Stimulated activated CD4-positive, alpha-beta T cell treated with anti-CD3 and anti-CD28 coated beads, TNF-alpha, amount 100 ng/mL, for 48 hours (primary cell): ENCODE measurements around the gene KLHL26.

Source experiments
- DNase-seq, 3 donors: peaks; one replicate each; pipeline ENCODE4 v3.0.0-alpha.2; 2020; ENCODE audit warnings: low read depth in 3 of 3

Gene KLHL26

DNA sequence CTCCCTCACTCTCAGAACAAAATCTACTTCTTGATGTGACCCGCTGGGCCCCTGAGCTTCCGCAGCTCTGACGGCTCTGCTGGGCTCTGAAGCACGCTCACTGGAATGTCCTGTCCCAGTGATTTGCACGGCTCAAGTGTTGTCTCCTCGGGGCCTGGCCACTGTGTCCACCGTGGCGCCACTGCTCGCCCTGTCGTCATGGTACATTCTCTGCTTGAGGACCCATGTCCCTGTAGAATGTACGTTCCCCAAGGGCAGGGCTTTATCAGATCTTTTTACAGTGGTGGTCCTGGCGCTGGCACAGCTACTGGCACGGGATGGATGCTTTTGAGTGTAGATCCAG lies 12.1 kb downstream of the KLHL26 start:
- DNase-seq: no peak

DNA sequence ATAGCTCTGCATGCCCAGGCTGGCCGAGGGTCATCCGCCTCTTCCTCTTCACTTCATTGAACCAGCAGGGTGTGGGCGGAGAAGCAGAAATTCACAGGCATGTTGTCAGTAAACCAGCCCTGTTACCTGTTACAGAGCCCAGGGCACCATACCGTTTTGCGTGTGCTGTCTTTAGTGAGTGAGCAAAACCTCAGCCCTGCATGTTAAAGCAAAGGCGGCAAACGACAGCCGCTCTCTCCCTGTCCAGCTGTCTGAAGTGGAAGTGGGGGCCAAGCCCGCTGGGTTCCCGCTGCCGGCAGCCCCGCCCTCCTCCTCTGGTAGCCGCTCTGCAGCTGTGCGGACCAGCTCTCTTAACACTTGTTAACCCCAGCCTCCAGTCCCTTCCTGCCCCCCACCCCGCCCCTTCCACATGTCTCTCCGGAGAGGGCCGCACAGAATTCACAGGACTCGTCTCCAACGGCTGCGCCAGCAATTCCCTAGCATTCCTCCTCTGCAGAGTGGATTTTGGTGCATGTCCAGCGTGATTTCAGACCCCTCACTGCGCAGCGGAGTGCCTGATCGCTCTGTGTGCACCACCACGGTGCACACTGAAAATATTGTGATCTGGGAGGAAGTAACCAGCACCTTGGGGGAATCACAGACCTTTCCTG lies 12.7 kb downstream of the KLHL26 start:
- no peak for DNase-seq

DNA sequence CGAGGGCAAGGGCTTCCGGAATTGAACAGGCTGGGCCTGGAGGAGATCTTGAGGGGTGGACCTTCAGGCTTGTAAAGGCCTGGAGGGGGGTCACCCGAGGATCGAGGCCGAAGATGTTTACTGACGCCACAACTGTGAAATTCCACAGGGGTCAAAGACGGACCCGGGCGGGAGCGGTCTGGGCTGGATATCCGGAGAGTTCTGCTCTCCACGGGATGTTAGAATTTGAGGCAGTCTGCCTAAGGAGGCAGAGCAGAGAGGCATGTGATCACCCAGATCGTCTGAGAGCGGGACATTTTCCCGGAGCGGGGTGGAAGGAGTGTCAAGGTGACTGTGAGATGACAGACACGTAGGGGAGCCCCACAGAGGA lies 13.2 kb downstream of the KLHL26 start:
- DNase-seq: no peak

DNA sequence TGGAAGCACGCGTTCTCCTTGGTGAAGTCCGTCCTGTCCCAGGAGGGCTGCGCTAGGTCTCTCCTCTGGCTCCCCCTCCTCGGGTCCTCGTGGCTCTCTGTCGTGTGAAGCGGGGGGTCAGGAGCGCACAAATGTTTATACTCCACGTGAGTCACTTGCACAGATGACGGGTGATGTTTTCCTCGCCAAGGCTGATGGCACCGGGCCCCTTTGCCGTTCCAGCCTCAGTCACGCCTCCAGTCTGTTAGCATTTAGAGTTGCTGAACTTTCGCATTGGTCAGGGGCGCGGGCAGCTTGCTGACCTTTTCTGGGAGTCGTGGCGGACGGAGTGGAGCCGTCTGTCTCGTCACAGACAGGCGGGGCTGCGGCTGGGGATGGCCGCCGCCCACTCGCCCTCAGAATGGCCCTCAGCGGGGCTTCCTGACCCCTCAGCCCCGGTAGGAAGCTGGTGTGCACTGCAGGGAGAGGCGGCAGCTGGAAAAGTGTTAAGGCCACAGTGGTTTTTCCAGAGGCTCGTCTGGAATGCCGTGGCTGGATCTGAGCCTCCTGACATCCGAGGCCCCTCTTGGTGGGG lies 13.7 kb downstream of the KLHL26 start:
- no peak for DNase-seq

DNA sequence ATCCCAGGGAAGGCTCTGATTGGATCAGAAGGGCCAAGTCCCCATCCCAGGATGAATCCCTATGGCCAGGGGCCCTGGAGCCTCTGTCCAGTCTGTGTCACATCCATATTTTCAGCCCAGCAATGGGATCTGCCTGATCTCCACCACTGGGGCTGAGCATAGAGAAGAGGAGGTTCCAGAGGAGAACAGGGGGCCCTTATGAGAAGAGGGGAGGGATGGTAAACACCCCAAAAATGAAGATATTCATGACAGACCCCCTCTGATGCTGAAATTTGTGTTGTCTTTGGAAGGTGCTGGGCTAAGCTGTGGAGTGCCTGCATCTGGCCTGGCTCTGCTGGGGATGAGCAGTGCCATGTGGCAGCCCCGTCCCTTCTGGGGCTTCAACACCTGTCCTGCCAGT lies 14.5 kb downstream of the KLHL26 start:
- no peak for DNase-seq

DNA sequence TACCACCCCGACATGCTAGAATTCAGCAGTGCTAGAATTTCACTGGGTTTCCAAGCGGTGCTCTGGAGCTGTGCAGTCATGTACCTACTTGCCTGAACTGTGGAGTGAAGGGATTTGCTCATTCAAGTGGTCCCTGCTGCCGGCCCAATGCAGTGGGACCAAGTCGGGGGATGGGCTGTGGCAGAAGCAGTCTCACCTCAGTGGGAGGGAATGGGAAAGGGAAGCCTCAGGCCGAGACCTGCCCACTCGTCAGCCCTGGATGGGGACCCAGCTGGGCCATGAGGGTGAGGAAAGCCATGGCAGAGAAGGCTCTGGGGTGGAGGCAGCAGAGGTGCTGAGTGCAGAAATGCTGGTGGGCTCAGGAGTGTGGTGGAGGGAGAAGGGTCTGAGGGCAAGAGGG lies 14.9 kb downstream of the KLHL26 start:
- no peak for DNase-seq

DNA sequence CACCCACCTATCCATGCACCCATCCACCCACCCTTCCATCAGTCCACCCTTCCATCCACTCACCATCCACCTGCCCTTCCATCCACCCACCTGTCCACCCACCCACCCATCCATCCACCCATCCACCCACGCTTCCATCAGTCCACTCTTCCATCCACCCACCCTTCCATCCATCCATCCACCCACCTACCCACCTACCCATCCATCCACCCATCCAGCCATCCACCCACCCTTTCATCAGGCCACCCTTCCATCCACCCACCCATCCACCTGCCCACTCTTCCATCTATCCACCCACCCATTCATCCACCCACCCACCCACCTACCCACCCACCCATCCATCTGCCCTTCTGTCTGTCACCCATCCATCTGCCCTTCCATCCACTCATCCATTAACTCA lies 17.0 kb downstream of the KLHL26 start:
- no peak for DNase-seq

DNA sequence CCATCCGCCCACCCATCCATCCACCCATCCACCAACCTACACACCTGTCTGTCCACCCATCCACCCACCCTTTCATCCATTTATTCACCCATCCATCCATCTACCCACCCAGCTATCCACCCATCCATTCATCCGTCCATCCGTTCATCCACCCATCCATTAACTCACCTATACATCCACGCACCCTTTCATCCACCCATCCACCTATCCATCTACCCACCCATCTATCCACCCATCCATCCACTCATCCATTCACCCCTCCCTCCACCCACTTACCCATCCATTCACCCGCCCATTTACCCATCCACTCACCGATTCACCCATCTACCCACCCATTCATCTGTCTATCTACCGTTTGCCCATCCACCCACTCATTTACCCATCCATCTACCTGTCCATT lies 17.6 kb downstream of the KLHL26 start:
- DNase-seq: no peak

DNA sequence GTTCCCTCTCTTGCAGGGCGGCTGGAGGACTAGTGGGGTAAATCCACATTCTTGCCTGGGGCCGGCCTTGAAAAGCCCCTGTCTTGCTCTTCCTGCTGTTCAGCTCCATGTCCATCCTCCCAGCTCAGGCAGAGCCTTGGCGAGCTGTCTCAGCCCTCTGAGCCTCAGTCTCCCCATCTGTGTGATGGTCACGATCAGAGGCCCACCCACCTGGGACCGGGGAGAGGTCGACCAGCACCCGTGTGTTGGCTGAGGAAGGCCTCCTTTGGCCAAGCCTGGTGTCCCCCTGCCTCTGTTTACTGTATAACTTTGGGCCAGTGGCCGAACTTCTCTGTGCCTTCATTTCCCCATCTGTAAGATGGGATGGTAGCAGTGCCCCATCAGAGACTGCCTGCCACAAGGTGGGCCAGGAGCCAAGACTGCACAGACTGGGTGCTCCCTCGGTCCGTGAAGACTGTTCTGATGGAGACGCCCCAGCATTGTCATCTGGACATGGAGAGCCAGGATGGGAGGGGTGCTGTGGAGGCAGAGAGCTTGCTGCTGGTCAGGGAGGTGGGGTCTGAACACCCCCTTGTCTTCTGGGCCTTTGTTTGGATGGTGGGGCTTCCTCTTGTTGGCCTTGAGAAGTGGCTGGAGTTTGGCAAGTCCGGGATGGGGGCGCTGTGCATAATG lies 18.5 kb downstream of the KLHL26 start:
- no peak for DNase-seq

DNA sequence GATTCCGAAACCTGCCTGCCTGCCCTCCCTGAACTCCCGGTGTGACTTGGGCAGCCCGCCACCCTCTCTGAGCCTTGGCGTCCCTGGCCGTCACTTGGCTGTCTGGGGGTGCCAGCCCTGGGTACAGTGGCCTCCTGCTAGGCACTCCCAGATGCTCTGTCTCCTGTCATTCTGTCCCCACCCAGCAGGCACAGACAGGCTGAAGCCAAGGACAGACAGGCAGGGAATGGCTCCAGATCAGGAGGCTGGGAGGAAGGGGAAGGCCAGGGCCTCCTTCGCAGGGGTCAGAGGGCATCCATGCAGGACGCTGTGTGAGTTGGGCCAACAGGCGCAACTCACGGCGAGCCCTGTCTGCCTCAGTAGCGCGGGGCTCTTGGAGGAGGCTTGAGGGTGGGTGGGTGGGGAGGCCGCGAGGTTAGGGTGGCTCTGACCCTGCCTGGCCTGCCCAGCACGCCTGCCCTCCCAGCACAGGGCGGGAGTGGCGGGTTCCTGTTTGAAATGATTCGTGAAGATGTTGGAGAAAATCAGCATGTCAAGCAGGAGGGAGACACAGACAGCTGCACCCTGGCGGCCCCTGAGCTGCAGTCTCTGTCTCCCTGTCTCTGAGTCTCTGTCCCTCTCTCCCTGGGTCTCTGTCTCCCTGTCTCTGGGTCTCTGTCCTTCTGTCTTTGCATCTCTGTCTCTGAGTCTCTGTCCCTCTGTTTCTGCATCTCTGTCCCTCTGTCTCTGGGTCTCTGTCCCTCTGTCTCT lies 19.7 kb downstream of the KLHL26 start:
- no peak for DNase-seq

DNA sequence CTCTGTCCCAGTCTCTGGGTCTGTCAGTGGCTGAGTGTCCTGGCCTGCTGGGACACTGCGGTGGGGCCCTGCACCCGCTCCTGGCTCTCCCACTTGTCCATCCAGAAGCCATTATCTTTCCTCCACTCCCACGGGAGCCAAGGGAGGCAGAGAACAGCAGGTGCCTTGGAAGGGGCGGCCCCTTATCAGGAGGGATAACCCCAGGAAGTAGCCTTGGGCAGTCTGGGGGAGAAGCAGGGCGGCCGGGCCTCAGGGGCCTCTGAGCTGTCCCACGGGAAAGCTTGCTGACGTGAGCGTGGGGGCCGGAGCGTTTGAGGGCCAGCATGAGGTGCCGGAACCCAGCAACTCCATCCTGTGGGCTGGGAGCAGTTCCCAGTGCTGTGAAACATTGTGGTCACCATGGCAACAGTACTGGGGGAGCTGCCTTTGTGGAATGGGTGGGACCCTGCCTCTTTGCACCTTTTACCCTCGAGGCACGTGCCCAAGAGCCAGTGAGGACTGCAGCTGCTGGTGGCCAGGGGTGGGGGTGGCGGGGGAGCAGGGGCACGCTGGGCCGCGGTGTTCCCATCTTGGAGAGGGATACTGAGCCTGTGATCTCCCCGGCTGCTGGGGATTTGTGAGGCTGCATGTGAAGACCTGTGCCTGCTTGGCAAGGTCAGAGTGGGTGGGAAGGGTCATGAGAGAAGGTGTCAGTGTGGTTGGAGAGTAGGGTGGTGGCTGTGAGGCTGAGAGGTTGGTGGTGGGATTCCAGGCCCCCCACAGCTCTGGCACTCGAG lies 20.9 kb downstream of the KLHL26 start:
- DNase-seq: no peak

DNA sequence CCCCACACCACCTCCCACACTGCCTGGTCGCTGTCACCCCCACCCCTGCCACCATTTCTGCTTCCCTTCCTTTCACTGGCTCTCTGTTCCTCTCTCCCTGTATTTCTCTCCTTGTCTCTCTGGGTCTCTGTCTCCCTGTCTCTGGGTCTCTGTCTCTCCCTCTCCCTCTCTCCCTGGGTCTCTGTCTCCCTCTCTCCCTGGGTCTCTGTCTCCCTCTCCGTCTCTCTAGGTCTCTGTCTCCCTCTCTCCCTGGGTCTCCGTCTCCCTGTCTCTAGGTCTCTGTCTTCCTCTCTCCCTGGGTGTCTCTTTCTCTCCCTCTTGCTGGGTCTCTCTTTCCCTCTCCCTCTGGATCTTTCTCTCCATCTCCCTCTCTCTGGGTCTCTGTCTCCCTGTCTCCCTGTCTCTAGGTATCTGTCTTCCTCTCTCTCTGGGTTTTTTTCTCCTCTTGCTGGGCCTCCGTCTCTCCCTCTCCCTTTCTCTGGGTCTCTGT lies 21.6 kb downstream of the KLHL26 start:
- no peak for DNase-seq

DNA sequence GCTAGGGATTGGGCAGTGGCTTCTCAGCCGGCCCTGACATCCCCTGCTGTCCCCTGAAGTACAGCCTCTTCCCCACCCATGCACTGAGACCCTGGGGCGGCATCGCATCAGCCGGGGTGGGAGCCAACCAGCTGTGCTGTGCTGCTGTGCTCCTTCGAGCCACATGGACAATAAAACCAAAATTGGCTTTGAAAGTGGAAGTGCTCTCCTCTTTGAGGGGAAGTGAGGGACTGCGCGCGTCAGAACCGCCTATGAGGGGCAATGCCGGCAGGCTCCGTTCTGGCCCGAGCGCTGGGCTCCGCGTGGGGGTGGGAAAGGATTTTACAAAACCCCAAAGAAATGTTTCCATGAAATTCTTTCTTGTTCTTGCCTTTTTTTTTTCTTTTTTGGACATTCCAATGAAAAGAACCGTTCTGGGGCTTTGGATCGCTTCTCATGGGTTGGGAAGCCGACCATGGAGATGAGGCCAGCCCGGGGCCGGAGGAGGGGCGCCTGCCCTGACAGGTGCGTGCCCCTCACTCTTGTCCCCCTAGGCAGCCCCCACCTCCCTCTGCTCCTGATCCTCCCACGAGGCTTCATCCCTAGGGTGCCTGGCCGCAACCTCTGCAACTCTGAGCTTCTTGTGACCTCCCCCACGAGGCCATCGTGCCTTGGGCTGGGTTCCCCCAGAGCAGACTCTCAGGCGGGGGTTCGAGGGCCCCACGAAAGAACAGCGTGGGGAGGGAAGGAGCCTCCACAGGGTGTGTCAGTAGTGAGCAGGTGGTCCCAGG lies 22.6 kb downstream of the KLHL26 start:
- no peak for DNase-seq

DNA sequence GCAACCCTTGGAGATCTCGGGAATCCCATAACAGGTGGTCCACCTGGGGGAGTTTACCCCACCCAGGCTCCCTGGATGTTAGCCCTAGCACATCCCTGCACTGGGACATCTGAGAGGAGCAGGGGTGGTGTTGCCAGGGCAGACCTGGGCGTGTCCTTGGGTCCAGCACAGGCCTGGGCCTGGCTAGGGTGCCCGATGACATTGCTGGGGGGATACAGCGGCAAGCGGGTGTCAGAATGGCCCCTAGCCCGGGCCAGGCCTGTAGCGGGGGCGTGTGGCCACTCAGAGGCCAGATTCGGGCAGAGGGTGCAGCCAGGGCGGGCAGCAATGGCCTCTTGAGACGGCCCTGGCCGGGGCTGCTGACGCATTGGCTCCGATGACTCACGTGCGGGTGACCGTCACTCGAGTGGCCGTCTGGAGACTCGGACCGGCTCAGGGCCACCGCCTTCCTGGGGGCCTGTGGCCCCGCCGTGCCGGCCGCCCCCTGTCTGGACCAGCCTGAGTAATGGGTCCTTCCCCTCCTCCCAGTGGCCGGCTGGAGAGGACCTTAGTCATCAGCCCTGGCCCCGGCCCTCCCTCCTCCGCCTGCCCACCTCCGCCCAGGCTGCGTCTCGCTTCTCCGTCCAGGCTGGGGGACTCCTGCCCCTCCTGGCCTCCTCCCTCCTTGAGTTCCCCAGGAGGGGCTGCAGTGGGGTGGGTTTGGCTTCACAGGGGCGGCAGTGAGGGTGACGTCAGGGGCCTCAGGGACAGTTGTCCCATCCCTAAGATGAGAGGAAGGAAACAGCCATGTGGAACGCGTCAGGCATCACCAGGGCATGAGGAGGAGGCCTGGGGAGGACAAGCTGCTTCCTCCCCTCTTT lies 23.5 kb downstream of the KLHL26 start:
- DNase-seq: no peak

DNA sequence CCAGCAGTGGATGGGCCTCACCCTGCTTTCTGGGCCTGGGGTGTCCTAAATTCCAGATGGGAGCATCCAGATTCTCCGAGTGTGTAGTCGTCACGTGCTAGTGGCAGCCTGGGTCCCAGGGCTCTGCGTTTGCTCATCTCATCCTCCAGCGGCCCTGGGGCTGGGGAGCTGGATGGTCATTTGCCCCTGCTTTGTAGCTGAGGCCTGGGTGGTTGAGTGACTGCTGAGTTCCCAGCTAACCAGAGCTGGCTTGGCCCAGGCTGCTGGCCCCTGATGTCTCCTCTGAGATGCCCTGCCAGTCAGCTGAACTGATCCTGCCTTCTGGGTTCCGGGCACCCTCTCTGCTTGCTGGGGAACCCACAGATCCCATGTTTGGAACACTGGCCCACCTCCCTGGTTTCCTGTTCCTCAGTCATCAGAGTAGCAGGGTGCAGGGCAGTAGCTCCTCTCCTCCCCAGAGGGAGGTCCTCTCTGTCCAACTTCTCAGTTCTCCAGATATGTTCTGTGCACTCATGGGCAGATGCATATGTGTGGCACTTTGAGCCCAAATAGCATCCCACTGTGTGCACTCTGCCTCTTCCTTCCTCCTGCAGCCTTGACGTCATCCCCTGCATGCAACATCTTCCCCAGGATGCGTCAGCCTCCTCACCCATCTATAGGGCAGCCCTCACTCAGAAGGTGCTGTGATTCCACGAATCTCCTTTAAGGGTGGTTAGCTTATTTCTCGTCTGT lies 24.3 kb downstream of the KLHL26 start:
- no peak for DNase-seq

DNA sequence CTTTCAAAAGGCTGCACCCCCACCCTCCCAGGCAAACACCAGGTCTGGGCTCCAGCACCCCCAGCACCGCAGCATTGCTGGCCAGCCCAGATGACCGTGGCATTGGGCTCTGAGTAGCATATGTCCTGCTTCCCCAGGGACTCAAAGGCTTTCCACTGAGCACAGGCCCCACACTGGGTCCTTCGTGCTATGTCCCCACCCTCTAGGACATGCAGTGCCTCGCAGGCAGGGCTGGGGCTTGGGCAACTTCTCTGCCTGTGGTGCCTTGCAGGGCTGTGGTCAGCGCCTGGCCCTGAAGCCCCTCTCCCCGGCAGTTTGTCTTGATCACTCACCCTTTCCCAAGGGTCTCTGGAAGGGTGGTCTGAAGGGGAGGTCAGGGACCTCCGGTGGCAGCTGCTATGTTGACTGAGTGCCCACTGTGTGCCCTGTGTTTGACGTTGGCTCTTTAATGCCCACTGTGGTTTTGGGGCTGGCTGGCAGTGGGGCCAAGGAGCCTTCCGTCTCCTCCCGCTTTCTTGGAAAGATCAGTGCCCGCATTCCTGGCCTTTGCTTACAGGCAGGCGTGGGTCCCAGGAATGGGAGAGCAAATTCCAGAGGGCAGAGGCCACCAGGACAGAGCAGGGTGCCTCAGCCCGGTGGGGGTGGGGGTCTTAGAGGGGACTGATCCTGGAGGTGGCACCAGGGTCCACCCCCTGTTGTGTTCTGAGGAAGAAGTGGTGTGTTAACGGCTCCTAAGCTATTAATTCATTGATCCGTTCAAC lies 26.3 kb downstream of the KLHL26 start:
- DNase-seq: no peak

DNA sequence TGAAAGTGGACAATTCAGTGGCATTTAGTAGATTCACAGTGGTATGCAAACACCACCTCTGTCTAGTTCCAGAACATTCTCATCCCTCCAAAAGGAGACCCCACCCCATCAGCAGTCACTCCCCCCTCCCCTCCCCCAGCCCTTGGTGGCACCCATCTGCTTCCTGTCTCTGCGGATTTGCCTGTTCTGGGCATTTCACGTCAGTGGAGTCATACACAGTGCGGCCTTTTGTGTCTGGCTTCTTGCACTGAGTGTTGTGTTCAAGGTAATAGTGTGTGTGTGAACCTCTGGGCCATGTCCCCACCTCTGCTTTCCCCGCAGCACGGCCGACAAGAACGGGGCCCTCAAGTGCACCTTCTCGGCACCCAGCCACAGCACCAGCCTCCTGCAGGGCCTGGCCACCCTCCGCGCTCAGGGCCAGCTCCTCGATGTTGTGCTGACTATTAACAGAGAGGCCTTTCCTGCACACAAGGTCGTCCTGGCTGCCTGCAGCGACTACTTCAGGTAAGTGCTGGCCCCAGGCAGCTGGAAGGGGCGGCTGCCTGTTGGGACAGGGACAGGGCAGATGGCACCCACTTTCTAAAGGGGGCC lies 27.2 kb downstream of the KLHL26 start:
- no peak for DNase-seq

DNA sequence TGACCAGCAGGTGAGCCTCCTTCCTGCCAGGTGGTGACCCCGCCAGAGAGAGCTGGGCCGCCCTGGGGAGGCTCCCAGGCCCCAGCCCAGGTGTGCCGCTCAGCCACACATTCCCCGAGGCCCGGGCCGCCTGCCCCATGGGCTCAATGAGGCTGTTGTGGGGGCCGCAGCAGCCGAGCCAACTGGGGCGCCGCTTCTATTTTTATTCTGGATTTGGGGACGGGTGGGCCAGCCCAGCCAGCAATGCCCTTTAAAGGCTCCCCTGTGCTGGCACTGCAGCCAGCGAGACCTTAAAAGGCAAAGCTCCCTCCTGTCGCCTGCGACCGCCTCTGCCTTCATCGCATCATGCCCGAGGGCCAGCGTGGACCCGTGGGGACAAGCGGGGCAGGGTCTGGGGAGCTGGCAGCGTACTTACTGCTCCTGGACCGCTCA lies 29.0 kb downstream of the KLHL26 start:
- no peak for DNase-seq
